GM12873 (cell line): ENCODE results near the gene WDR55.

Experiments
- TF ChIP-seq, protein P1 (sequence below): IDR thresholded peaks from 2 replicates; pipeline ENCODE4 v1.5.1; 2012; ENCODE audit warnings: low read depth, mild to moderate bottlenecking, moderate library complexity, low read length, control low read depth; ENCODE audit not compliant: insufficient read depth; ENCODE audit errors: missing control alignments

WDR55 gene

GRCh38 chr5:140690941-140691924, 26.5 kb downstream of the WDR55 start, which contains the start of the genes HARS1 and HARS2:
TSS of gene HARS1 (minus strand) at chr5:140691370. CDS start at chr5:140691304, 66 bp downstream.
TSS of gene HARS2 (plus strand) at chr5:140691455. CDS start at chr5:140691649, 194 bp downstream.
- TF ChIP-seq, protein P1, sequence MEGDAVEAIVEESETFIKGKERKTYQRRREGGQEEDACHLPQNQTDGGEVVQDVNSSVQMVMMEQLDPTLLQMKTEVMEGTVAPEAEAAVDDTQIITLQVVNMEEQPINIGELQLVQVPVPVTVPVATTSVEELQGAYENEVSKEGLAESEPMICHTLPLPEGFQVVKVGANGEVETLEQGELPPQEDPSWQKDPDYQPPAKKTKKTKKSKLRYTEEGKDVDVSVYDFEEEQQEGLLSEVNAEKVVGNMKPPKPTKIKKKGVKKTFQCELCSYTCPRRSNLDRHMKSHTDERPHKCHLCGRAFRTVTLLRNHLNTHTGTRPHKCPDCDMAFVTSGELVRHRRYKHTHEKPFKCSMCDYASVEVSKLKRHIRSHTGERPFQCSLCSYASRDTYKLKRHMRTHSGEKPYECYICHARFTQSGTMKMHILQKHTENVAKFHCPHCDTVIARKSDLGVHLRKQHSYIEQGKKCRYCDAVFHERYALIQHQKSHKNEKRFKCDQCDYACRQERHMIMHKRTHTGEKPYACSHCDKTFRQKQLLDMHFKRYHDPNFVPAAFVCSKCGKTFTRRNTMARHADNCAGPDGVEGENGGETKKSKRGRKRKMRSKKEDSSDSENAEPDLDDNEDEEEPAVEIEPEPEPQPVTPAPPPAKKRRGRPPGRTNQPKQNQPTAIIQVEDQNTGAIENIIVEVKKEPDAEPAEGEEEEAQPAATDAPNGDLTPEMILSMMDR: no peak

DNA sequence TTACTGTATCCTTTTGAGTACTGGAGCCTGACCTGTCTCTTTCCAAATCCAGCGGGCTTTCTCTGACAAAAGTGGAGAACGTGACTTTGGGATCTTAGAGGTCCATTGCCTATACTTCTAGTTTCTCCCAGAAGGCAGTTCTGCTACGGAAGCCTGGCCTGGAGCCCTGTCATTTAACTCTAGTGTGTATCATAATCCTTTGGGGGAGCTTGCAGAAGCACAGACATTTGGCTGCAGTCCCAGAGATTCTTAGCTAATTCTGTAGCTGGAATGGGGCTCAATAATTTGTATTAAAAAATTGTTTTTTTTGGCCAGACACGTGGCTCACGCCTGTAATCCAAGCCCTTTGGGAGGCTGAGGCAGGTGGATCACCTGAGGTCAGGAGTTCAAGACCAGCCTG, 29.6 kb downstream of the WDR55 start:
- TF ChIP-seq, protein P1: no peak

- TF ChIP-seq, protein P1: no peak
Observed at GRCh38 chr5:140696891-140697492, 32.3 kb downstream of the WDR55 start.

DNA sequence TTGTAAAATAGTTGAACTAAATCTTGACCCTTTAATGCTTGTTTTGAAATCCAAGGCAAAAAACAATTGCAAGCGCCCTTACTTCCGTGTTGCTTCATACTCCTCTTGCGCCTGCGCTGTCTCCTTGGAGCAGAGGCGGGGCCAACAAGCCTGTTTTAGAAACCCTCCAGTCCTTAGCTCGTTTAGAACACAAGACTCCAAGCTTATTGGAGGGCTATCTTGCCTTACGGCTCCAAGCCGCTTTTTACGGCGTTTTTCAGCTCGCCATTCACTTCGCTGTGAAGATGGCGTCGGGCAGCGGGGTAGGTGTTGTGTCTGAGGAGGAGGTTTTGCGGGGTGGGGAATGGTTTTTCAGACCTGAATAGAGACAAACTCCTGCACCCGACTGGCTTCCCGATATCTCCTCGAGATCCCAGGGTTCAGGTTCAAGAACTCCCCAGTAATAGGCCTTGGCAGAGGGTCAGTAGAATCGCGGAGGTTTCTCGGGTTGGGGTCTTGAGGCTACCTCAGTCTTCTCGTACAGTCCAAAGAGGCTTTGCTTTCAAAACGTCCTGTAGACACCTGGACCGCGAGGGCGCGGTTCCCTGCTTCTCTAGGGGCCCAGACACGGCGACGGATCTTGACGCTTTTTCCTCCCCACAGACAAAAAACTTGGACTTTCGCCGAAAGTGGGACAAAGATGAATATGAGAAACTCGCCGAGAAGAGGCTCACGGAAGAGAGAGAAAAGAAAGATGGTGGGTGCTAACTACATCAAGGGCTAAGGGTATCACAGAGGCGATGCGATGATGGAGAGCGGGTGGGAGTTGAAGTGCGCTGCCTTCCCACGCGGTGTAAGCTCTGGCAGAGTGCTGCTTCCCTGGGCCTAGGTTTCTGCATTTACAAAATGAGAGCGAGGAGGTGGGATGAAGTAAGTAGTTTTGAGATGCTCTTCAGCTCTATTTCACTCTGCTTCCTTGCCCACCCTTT, 35.8 kb downstream of the WDR55 start, which contains the start of gene ZMAT2:
Gene ZMAT2 (plus strand): TSS at position 271 of the 968 bp plus-strand sequence. CDS start 14 bp downstream, at position 285.
- TF ChIP-seq, protein P1: no peak

- TF ChIP-seq, protein P1: no peak
Observed at GRCh38 chr5:140707812-140708211, 43.1 kb downstream of the WDR55 start.

DNA sequence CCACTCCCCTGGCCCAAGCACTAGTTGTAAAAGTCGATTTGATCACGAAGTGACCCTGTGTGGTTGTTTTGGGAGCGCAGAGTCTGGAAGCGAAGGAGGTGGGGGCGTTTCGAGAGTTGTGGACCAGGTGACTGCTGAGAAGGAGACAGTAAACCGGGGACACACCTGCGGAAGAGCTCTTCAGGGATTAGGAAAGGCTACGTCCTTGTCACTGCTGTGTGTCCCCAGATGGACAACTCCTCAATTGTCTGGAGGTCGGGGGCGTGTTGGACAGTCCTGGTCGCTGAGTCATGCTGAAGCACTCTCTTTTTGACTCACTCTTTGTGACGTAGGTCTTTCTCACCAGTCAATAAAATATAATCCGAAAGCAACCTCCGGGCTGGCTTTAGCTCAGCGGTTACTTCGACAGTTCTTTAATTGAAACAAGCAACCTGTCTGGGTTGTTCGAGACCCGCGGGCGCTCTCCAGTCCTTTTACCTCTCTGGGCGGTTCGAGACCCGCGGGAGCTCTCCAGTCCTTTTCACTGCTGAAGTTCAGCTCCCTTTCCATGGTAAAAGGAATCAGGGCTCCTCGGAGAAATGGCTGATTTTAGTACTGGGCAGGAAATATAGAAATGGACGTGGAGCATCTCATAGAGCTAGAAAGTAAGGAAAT, 46.3 kb downstream of the WDR55 start:
- TF ChIP-seq, protein P1: no peak
